Occipital lobe (tissue), 2 donors: ENCODE measurements around the gene DMAC2. TPM values are rescaled to one million over a fixed set of nuclear protein-coding genes. Genes with fewer than 3 reads are reported as not detected.
"Not testable (repeated sequence)": the region's sequence is repeated elsewhere in the genome, so short reads cannot be mapped to it uniquely, and the experiment has no call there.

ENCODE experiments used
- DNase-seq: peaks from one replicate; lab custom pipeline; 2025; lab: John Stamatoyannopoulos, UW
- total RNA-seq: library from RNA; depleted of rRNA; stranded (reverse); fragments of >200 nt; gene quantifications from one replicate; pipeline ENCODE4 v1.2.3, GENCODE V29; 2014

The DMAC2 gene
- 14.5 TPM for total RNA-seq

DNA sequence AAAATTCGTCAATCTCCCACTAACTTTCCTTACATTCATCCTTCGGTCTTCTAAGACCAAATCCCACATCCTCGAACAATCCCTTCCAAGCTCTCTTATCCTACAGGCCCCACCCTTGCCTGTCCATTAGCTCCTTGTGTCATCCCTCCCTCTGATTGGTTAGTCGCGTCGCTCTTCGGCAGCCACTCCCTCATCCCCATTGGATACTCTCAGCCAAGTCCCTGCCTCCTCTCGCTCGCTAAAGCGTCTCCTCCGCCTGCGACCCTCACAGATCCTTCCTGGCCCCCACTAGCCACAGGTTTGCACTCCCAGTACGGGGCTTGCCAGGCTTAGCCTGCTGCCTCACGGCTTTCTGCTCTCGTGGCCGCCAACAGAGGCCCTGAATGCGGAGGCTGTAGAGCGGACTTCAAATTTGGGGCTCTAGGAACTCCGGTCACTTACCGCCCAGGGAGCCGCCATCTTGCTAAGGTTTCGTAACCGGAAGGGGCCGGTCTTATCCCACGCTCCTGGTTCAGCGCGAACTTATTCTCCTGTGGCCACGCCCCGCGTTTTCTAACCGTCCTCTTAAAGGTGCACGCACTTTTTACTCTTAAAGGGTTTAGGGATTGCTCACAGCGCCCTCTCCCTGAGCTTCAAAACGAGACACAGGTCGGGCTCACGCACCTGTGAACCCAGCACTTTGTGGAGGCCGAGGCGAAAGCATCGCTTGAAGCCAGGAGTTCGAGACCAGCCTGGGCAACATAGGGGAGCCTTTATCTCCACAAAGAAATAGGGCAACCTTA lies at the start of gene DMAC2:
Gene DMAC2 (minus strand): TSS at position 472 of the 782 bp plus-strand sequence. CDS start 13 bp downstream, at position 459.
- peak; percentile 95 for DNase-seq

- not testable (repeated sequence) for DNase-seq
These were observed 47.2 kb upstream of the DMAC2 start for GRCh38 chr19:41486953-41487352.

- DNase-seq: no peak
These were observed 45.1 kb upstream of the DMAC2 start for GRCh38 chr19:41484822-41485221.

DNA sequence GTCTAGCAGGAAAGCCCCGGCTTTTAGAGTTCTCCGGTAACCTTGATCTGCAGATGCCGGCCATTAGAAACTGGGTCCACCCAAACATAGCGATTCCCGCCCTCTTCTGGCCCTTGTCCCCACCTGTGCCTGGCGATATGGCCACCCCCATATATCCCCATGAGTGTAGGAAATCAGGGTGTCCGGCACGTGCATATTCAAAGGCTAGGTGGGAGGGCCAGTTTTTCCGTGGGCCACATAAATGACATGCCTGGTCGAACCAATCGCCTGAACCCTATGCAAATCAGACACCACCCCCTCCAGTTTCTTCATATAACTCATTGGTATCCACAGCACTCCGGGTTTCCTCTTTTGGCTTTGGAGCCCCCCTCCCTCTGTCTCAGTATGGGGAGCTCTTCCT lies 40.6 kb upstream of the DMAC2 start:
- DNase-seq: no peak

- DNase-seq: no peak
These were observed 40.1 kb upstream of the DMAC2 start for GRCh38 chr19:41479757-41480191.

GRCh38 chr19:41478875-41479756 lies 39.4 kb upstream of the DMAC2 start:
- DNase-seq: no peak

DNA sequence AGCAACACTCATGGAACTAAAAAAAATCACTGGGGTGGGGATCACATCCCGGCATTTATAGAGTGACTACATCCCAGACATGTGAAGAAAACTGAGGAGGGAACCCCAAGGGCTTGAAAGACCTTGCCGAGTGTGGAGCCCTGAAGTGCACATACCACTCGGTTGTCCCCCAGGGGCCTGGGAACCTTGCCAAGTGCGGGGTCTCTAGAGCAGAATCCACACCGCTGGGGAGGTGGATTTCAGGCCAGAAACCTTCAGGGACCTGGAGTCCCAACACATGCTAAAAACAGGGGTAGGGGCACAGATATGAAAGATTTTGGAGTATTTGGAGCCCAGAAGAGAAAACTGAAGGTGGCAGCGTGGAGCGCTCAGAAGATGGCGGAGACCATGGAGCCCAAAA lies 38.5 kb upstream of the DMAC2 start:
- no peak for DNase-seq

GRCh38 chr19:41476583-41476982 lies 36.9 kb upstream of the DMAC2 start:
- no peak for DNase-seq

DNA sequence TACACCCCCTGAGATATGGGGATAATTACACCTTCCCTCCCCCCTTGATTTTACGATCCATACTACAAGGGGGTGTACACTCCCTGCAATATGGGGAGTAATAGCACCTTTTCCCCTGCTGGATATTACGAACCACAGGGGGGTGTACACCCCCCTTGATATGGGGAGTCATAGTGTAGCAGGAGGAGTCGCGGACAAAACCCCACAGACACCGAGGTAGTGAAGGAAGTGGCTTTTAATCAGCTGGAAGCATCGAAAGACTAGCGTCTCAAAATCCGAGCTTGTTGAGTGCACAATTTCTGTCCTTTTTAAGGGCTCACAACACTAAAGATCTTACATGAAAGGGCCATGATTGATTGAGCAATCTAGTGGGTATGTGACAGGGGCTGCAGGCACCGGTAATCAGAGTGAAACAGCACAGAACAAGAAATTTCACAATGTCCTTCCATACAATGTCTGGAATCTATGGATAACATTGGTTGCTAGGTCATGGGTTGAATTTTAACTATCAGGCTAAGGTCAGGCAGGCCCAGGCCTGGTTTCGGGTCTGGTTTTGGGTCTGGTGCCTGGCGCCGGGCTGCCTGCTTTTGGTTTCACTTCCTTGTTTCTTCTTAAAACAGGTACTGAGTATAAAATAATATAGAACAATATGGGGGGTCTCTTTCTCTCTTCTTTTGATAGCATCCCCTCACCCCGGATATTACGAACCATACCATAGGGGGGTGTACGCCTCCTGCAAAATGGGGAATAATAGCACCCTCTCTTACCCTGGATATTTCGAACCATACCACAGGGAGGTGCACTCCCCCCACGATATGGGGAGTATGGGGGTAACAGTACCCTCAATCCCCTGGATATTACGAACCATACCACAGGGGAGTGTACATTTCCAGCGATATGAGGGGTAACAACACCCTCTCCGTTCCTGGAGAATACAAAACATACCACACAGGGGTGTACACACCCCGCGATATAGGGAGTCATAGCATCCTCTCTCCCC lies 23.8 kb upstream of the DMAC2 start:
- not testable (repeated sequence) for DNase-seq

DNA sequence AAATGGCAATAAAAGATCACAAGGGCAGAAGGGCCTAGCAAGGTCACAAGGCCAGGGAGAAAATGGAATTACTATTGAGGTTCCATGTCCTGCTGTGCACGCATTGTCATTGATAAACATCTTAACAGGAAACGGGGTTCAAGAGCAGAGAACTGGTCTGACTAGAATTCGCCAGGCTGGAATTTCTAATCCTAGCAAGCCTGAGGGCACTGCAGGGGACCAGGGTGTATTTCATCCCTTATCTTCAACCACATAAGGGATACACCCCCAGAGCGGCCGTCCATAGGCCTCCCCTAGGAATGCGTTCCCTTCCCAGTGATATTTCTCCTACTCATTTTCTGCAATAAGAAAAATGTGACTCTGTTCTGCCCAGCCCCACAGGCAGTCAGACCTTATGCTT lies 22.8 kb upstream of the DMAC2 start:
- no peak for DNase-seq

GRCh38 chr19:41457241-41457640 lies 17.5 kb upstream of the DMAC2 start:
- DNase-seq: no peak

DNA sequence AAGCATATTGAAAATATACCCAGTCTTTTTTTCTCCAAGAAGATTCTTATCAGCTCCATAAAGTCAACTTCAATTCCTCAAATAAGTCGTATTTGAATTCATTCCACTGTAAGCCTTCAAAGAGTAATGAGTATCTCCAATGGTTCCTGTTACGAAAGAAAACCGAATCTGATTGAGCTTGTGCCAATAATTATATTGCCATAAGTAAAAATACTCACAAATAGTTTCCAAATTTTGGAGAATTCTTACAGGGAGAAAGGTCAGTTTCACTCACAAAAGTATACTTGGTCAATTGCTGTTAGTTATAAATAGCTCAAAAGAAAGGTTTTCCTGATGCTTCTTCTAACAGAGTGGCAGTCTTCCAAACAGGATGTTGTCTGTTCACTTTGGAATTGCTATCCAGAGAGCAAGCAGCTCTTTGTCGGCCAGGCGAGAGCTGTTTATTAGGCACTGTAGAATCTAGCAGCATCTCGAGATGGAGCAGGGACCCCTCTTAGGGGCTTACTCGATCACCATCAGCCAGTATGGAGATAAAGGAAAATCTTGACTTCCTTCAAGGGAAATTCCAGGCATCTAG lies 16.7 kb upstream of the DMAC2 start:
- DNase-seq: no peak

DNA sequence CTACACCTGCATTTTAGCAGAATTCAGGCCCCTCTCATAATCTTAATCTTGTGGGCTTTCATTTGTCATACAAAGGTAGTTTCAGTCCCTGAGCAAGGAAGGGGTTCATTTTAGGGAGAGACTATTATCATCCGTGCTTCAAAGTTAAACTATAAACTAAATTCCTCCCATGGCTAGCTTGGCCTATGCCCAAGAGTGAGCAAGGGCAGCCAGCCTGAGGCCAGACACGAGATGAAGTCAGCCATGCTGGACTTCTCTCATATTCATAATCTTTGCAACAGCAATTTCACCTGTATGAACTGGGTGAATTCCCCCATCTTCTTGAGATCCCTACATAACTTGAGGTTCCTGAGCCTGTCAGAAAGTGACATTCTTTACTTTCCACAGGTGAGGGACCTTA lies 16.2 kb upstream of the DMAC2 start:
- DNase-seq: no peak

DNA sequence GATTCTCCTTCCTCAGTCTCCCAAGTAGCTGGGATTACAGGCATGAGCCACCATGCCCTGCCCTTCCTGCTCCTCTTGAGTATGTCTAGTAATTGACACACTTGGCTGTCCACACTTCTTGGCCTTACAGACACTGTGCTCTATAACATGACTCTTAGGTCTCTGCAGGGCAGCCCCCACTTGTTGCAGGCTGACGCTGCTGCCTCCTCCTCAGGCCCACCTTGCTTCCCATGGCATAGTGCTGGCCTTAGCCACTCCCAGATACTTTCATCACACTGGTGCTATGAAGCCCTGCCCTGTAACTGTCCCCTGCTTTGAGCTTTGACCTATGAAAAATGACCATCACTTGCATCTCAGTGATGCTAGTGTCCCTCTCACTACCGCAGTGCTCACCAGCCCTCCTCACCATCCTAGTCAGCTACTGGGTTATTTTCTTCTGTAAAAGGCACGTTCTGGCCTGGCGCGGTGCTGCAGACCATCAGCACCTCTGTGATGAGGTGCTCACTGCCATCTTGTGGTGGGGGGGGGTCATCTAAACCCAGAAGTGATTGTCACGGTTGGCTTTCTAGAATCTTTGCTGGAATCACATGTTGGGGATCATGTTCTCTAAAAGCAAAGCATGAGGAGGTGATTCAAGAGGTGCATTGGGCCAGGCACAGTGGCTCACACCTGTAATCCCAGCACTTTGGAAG lies 13.0 kb upstream of the DMAC2 start:
- DNase-seq: no peak

DNA sequence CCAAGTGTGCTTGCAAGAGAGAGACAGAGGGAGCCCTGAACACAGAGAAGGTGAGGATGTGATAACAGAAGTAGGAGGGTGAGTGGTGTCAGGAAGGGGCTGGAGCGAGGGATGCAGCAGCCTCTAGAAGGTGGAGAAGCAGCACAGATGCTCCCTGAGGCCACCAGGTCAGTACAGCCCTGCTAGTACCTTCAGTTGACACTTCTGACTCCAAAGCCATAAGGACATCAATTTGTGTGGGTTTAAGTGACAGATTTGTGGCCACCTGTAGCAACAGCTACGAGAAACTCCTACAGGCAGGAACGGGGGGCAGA lies 10.1 kb upstream of the DMAC2 start:
- DNase-seq: no peak

GRCh38 chr19:41449079-41449864 lies 9.6 kb upstream of the DMAC2 start:
- DNase-seq: peak; percentile 17

GRCh38 chr19:41447732-41448332 lies 8.1 kb upstream of the DMAC2 start:
- DNase-seq: no peak

- no peak for DNase-seq
These were observed 5.9 kb upstream of the DMAC2 start for GRCh38 chr19:41445575-41445974.

DNA sequence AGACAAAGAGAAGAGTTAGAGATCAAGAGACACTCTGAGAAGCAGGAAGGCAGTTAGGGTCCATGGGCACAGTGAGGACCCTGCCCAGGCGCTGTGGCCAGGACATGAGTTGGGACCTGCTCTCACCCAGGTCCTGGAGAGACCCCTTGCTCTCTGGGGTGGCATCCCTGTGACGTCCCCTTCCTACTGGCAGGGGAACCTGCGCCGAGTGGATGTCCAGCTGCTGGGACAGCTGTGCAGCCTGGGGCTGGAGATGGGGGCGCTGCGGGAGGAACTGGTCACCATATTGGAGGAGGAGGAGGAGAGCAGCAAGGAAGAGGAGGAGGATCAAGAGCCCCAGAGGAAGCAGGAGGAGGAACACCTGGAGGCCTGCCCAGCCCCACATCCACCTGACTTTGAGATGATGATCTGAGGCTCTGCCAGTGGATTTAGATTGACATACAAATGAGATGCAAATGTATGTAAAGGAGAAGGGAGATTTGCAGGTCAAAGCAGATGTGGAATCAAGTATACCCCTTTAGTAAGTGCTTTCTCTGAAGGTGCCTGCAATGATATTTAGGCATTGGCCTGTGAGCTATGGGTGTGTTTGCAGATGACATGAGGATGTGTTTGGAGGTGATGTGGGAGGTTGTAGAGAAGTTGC lies 4.2 kb upstream of the DMAC2 start:
- no peak for DNase-seq
